Erythroblast (primary cell): Measurements from ENCODE around the gene NFU1.
"Not testable (repeated sequence)": the region's sequence is repeated elsewhere in the genome, so short reads cannot be mapped to it uniquely, and the experiment has no call there.

Source experiments
- DNase-seq, 2 experiments: peaks; one replicate each; lab custom pipeline; 2025; lab: John Stamatoyannopoulos, UW
- GATA1 ChIP-seq: IDR thresholded peaks from 2 replicates; pipeline ENCODE4 v1.6.1; 2011; ENCODE audit warnings: low read depth, mild to moderate bottlenecking, control low read depth, low read length, moderate library complexity
- POLR2A ChIP-seq: IDR thresholded peaks from 2 replicates; pipeline ENCODE4 v1.6.1; 2011; ENCODE audit warnings: mild to moderate bottlenecking, low read length

Gene NFU1

GRCh38 chr2:69462780-69463179, 25.5 kb upstream of the NFU1 start:
- no peak for TF ChIP-seq POLR2A
- TF ChIP-seq GATA1 = no peak
- DNase-seq = peak in 1 of 2 experiments; percentile 26

DNA sequence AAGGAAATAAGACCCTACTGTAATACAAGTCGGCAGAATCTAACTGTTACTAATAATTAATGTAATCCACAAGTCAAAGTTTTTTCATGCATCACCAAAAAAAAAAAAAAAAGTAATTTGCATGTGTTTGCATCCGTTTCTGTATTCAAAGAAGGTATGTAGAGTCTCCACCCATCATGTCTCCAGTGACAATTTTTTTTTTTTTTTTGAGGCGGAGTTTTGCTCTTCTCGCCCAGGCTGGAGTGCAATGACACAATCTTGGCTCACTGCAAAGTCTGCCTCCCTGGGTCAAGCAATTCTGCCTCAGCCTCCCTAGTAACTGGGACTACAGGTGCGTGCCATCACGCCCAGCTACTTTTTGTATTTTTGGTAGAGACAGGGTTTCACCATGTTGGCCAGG, 24.2 kb upstream of the NFU1 start:
- no peak for TF ChIP-seq GATA1
- TF ChIP-seq POLR2A = no peak

DNA sequence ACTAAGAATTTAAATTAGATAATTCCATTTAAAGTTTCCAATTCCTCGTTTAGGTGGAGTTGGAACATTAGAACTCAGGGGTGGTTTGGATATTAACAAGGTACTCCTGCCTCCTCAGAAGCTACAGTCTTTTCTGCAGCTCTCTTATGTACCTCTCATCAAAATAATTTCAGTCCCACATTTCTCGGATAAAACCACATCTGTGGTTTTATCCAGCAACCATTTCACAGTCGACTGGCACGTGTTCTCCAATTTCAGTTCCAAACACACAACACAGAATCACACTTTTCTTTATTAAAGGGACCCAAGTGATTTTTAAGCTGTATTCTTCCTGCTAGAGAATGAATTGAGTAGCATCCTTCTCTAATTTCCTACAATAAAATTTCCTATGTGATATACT, 22.7 kb upstream of the NFU1 start:
- TF ChIP-seq GATA1 (no peak), POLR2A (no peak)
- no peak for DNase-seq

More for the DNA sequence above, 24.2 kb upstream of the NFU1 start:
- no peak for DNase-seq

DNA sequence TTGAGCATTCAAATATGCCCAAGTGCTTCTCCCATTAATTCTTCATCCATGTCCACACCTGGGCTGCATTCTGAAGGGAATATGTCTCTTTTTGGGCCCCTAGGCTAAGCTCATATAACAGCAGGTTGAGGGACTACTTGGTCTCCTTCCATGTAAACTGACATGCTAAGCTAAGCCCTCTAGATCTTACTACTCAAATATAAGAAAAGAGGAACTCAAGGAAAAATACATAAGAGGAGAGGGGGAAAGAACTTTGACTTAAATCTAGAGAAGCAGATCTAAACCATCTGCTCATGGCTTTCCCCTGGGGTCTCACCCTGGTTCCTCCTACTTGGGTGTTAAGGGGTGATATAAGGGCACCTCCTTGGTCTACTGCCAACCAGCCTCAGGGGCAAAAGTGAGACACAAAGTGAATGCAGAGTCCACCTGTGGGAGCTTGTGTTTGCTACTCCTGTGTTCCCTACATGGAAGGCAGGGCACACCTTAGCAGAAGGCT, 19.8 kb upstream of the NFU1 start:
- TF ChIP-seq GATA1 = no peak
- no peak for TF ChIP-seq POLR2A
- DNase-seq = no peak

GRCh38 chr2:69456154-69456553, 18.9 kb upstream of the NFU1 start:
- TF ChIP-seq GATA1 (no peak), POLR2A (no peak)

GRCh38 chr2:69454976-69455375, 17.7 kb upstream of the NFU1 start:
- no peak for DNase-seq
- TF ChIP-seq POLR2A (no peak), GATA1 (no peak)

More at GRCh38 chr2:69456154-69456553, 18.9 kb upstream of the NFU1 start:
- no peak for DNase-seq

DNA sequence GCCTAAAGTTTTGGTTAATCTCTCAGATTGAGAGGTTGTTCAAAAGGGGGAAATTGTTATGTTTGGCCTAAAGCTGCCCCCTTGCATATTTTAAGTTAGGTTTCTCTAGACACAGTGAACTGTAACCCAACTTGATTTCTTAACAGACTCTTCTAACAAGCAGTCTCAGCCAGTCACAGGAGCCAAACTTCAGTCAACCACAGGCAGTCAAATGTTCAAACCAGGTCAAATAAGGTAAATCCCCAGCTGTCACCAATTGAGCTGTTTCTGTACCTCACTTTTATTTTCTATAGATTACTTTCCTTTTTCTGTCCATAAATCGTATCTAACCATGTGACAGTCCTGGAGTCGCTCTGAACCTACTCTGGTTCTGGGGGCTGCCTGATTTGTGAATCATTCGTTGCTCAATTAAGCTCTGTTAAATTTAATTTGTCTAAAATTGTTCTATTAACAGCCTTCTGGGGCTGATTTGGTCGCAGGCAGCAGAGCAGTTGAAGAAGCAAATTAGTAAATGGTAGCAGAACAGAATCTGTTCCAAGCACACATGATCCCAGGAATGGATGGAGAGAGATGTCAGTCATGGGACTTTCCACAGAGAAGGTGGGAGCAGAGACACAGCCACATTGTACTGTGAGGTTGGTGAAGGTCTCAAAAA, 16.4 kb upstream of the NFU1 start:
- DNase-seq = no peak
- TF ChIP-seq GATA1 (no peak), POLR2A (no peak)

- TF ChIP-seq POLR2A = no peak
- no peak for DNase-seq
Observed at GRCh38 chr2:69452687-69453086, 15.5 kb upstream of the NFU1 start.

DNA sequence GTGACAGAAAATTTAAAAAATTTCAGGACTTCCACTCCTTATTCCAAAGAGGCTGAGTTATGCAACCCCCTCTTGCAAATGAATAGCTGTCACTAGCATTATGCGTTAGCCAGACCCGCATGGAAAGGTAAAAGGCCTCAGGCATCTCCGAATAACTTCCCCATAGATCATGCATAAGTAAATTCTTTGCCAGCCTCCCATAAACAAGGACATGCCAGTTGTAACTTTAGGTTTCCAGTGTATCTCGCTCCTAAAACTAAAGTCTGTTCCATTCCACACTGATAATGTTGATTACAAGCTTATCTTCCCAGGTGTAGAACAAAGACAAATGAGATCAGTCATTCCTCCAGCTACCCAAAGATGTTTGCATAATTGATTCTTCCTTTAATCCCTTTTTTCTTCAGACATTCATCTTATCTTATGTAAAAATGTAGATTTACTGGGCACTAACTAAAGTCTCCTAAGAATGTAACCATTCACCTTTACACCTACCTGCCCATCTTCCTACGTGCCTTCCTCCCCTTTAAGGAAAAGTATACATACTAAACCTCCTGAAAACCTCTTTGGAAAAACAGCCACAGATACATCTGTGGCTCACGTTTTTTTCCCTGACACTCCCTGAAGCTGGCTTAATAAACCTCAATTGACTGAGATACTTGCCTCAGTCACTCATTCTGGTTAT, 13.6 kb upstream of the NFU1 start:
- DNase-seq = no peak

DNA sequence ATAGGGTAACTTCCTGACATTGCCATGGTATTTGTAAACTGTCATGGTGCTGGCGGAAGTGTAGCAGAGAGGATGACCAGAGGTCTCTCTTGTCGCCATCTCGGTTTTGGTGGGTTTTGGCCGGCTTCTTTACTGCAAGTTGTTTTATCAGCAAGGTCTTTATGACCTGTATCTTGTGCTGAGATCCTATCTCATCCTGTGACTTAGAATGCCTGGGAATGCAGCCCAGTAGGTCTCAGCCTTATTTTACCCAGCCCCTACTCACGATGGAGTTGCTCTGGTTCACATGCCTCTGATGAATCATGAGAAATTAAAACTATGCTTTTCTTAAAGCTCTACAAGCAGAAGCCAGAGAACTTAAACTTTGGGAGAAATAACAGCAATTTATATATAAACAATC, 12.7 kb upstream of the NFU1 start:
- no peak for DNase-seq
- TF ChIP-seq POLR2A (no peak), GATA1 (no peak)

More for the DNA sequence above, 13.6 kb upstream of the NFU1 start:
- TF ChIP-seq GATA1 (no peak), POLR2A (no peak)

DNA sequence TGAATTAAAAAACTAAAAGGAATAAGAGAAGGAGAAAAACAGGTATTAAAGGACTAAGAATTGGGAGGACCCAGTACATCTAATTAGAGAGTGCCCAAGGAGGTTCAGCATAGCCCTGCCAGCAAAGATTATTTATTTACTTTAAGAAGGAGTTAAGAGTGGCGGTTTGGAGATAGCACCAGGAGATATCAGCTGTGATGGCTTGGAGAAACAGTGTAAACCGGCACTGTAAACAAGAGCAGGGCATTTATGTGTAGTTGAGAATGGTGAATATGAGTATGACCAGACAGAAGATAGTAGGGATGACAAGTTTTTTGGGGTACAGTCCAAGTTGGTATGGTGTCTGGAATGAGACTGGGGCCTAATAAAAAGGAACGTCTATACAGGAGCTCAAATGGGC, 6.4 kb upstream of the NFU1 start:
- DNase-seq = not testable (repeated sequence)

DNA sequence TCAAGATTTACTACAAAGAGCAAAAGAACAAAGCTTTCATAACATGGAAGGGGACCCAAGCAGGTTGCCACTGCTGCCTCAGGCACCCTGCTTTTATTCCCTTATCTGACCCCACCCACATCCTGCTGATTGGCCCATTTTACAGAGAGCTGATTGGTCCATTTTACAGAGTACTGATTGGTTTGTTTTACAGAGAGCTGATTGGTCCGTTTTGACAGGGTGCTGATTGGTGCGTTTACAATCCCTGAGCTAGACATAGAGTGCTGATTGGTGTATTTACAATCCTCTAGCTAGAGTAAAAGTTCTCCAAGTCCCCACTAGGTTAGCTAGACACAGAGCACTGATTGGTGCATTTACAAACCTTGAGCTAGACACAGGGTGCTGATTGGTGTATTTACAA, 2.3 kb upstream of the NFU1 start:
- DNase-seq = peak; percentile 38 to 46

DNA sequence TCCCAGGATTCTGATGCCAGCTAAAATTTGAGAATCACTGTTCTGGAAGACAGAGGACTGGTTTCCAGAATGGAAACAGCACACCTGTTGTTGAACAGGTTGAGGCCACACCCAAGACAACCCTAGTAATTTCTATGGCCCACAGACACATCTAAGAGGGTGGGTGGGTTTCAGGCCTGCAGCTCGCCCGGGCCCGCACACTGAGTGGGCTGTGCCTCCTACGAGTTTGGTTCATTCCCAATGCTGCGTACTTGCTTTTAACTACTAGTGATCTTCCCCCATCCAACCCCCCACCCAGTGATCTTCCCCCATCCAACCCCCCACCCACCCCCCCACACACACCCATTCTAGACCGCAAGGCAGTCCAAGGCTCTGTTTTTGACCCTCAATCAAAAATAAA, 1.3 kb upstream of the NFU1 start:
- no peak for DNase-seq
- TF ChIP-seq GATA1 = no peak
- no peak for TF ChIP-seq POLR2A

GRCh38 chr2:69437751-69438154, 518 bp upstream of the NFU1 start:
- DNase-seq = no peak
- TF ChIP-seq POLR2A (no peak), GATA1 (no peak)

- TF ChIP-seq GATA1 = no peak
- TF ChIP-seq POLR2A = no peak
- peak in 1 of 2 experiments; percentile 39 for DNase-seq
Observed at GRCh38 chr2:69436596-69436937, 668 bp downstream of the NFU1 start.
